HepG2 (cell line): ENCODE measurements around the gene ZNF117. TPM values are rescaled to one million over a fixed set of nuclear protein-coding genes. Genes with fewer than 3 reads are reported as not detected.

ENCODE experiments used
- ATAC-seq: fragments of 200-7000 bp; cut with Tn5 transposase; 3 replicates; pipeline ENCODE4 v1.9.1; 2020; ENCODE audit warnings: mild to moderate bottlenecking, moderate library complexity
- BruUV-seq: library from RNA; stranded (reverse); fragments of 400-500 nt; replicated peaks from 2 replicates; lab custom pipeline; 2021; lab: Mats Ljungman, UMichigan
- CTCF ChIA-PET: fragments of 300-600 bp; formaldehyde crosslinking; extraction: SDS; loops from one replicate; lab custom pipeline; 2021; ENCODE audit warnings: low total read pairs, inconsistent platforms, low intra/inter-chr PET ratio; lab: Yijun Ruan, JAX
- POLR2A ChIA-PET: fragments of 350-600 bp; sonication (Branson Sonifier 250); formaldehyde crosslinking; loops from one replicate; lab custom pipeline; 2020; ENCODE audit warnings: antibody characterized with exemption, inconsistent platforms; lab: Yijun Ruan, JAX
- DNase-seq: peaks from one replicate; pipeline ENCODE4 v3.0.0-alpha.2; 2015; ENCODE audit warnings: low spot score
- FAIRE-seq: peaks from 3 replicates; lab custom pipeline; 2011; peaks lifted over from hg19 to GRCh38; lab: Jason Lieb, UNC
- H2AFZ ChIP-seq: one replicate; pipeline ENCODE4 v1.6.1; 2011; ENCODE audit warnings: low read length, inconsistent platforms
- H3K27ac ChIP-seq: fragments of 300-600 bp; 3 replicates; pipeline ENCODE4 v1.8.0; 2011; ENCODE audit warnings: mixed run types, mild to moderate bottlenecking, mixed read lengths, low read length, inconsistent platforms; ENCODE audit not compliant: insufficient read depth; ENCODE audit errors: extremely low read length
- H3K27me3 ChIP-seq, 2 experiments: fragments of 200-600 bp in 1 of 2; 2 replicates in 1 of 2; 3 replicates in 1 of 2; pipeline versions ENCODE4 v1.6.0 to v1.8.0; 2011; ENCODE audit warnings: low read length in 2 of 2, mild to moderate bottlenecking in 2 of 2, moderate library complexity in 2 of 2, inconsistent platforms in 1 of 2; ENCODE audit not compliant: insufficient read depth in 2 of 2, control insufficient read depth in 1 of 2
- H3K36me3 ChIP-seq, 2 experiments: fragments of 200-600 bp in 1 of 2; replicated peaks in 1 of 2; 2 replicates in 1 of 2; 3 replicates in 1 of 2; pipeline versions ENCODE4 v1.5.1 to v1.8.0; 2011; ENCODE audit warnings: low read length in 2 of 2, inconsistent platforms in 1 of 2; ENCODE audit not compliant: insufficient read depth in 2 of 2, control insufficient read depth in 1 of 2
- H3K4me1 ChIP-seq: 2 replicates; pipeline ENCODE4 v1.5.1; 2012; ENCODE audit warnings: low read length, inconsistent platforms; ENCODE audit not compliant: insufficient read depth
- H3K4me2 ChIP-seq: 2 replicates; pipeline ENCODE4 v1.6.0; 2011; ENCODE audit warnings: low read depth, low read length, inconsistent platforms
- H3K4me3 ChIP-seq, 3 experiments: fragments of 200-600 bp in 1 of 3; sonication (generic), shearing (Covaris generic) in 1 of 3; replicated peaks in 1 of 3; 2 replicates each; pipeline ENCODE4 v1.5.1; 2011 to 2016; ENCODE audit warnings: low read length in 3 of 3, inconsistent platforms in 2 of 3, low read depth in 2 of 3, mild to moderate bottlenecking in 2 of 3, control low read depth in 1 of 3, mixed read lengths in 1 of 3; ENCODE audit not compliant: insufficient read depth in 1 of 3
- H3K79me2 ChIP-seq: one replicate; pipeline ENCODE4 v1.6.1; 2011; ENCODE audit warnings: low read length, inconsistent platforms; ENCODE audit not compliant: insufficient read depth
- H3K9ac ChIP-seq: 2 replicates; pipeline ENCODE4 v1.6.0; 2011; ENCODE audit warnings: mild to moderate bottlenecking, low read depth, low read length, inconsistent platforms; ENCODE audit not compliant: insufficient read depth
- H3K9me3 ChIP-seq: 2 replicates; pipeline ENCODE4 v1.5.1; 2012; ENCODE audit warnings: mild to moderate bottlenecking, low read length
- H4K20me1 ChIP-seq: 2 replicates; pipeline ENCODE4 v1.6.0; 2011; ENCODE audit warnings: inconsistent platforms, mild to moderate bottlenecking, low read length, moderate library complexity; ENCODE audit not compliant: insufficient read depth
- ATF5 ChIP-seq: sonication (generic); formaldehyde crosslinking; IDR thresholded peaks from 2 replicates; pipeline ENCODE4 v1.4.0; 2020; ENCODE audit warnings: mild to moderate bottlenecking, low read depth, missing genetic modification reagents
- DR1 ChIP-seq: sonication (generic); formaldehyde crosslinking; IDR thresholded peaks from 2 replicates; pipeline ENCODE4 v1.8.0; 2021; ENCODE audit warnings: mild to moderate bottlenecking, missing genetic modification reagents, inconsistent platforms
- ERF ChIP-seq: IDR thresholded peaks from 2 replicates; pipeline ENCODE4 v1.6.1; 2018; ENCODE audit warnings: missing biosample characterization, missing genetic modification reagents
- GABPA ChIP-seq, 2 experiments: IDR thresholded peaks; 2 replicates each; pipeline ENCODE4 v1.6.1; 2011 to 2016; ENCODE audit warnings: low read depth in 2 of 2, low read length in 1 of 2, missing biosample characterization in 1 of 2, missing genetic modification characterization in 1 of 2
- MAFF ChIP-seq: IDR thresholded peaks from 2 replicates; pipeline ENCODE4 v1.6.1; 2011; ENCODE audit warnings: low read depth, low read length, improper control_type of control experiment
- MAFK ChIP-seq, 2 experiments: IDR thresholded peaks in 1 of 2; conservative IDR thresholded peaks in 1 of 2; 2 replicates each; pipeline ENCODE4 v1.6.1; 2011; ENCODE audit warnings: improper control_type of control experiment in 2 of 2, low read length in 2 of 2
- NR2C2 ChIP-seq: sonication (generic); formaldehyde crosslinking; IDR thresholded peaks from 2 replicates; pipeline ENCODE4 v1.4.0; 2020; ENCODE audit warnings: missing genetic modification reagents, mild to moderate bottlenecking, moderate library complexity, borderline replicate concordance
- PRPF4 ChIP-seq: fragments of 200-400 bp; formaldehyde crosslinking; IDR thresholded peaks from 2 replicates; pipeline ENCODE4 v1.6.1; 2016; ENCODE audit warnings: low read length, low read depth; ENCODE audit not compliant: poor library complexity, severe bottlenecking
- SOX5 ChIP-seq: IDR thresholded peaks from 2 replicates; pipeline ENCODE4 v1.6.1; 2016; ENCODE audit warnings: borderline replicate concordance
- TRIM24 ChIP-seq: sonication (generic); formaldehyde crosslinking; IDR thresholded peaks from 2 replicates; pipeline ENCODE4 v1.8.0; 2022; ENCODE audit warnings: mild to moderate bottlenecking, missing genetic modification reagents
- ZBTB46 ChIP-seq: sonication (generic); formaldehyde crosslinking; IDR thresholded peaks from 2 replicates; pipeline ENCODE4 v1.4.0; 2020; ENCODE audit warnings: mild to moderate bottlenecking, missing genetic modification reagents, borderline replicate concordance
- ZBTB8A ChIP-seq: sonication (generic); formaldehyde crosslinking; IDR thresholded peaks from 2 replicates; pipeline ENCODE4 v1.4.0; 2020; ENCODE audit warnings: mild to moderate bottlenecking, low read depth, missing genetic modification reagents, borderline replicate concordance
- ZNF274 ChIP-seq: sonication (generic); formaldehyde crosslinking; IDR thresholded peaks from 2 replicates; pipeline ENCODE4 v1.5.1; 2020; ENCODE audit warnings: mild to moderate bottlenecking, missing genetic modification reagents
- WGBS: methylation state at CpG from one replicate; pipeline ENCODE4 v1.1.6; 2017; ENCODE audit warnings: low lambda C conversion rate; 5-methylcytosine and 5-hydroxymethylcytosine counted together
- in situ Hi-C: cut with HindIII; loops from 2 replicates; pipeline ENCODE4 v1.10.0; 2017; ENCODE audit warnings: low pct_unique_long_range_greater_than_20kb; ENCODE audit not compliant: extremely low pct_ligation_motif_present
- intact Hi-C: fragments of 100-400 bp; cut with micrococcal nuclease; formaldehyde crosslinking; loops from one replicate; pipeline ENCODE4 v1.10.0; 2022; ENCODE audit not compliant: unreplicated experiment
- polyA plus RNA-seq, 8 experiments: library from polyadenylated mRNA; depleted of rRNA in 3 of 8; stranded (reverse) in 7 of 8; unstranded in 1 of 8; fragments of >200 nt; fragmentation: Illumina TruSeq in 4 of 8; extraction: Trizol in 4 of 8; gene quantifications; 2 replicates each; pipeline versions ENCODE4 v1.2.1 to v1.2.3, GENCODE V29; 2011 to 2016; ENCODE audit warnings: low read depth in 4 of 8, missing spikeins in 1 of 8, mixed read lengths in 1 of 8; ENCODE audit not compliant: insufficient read depth in 1 of 8
- total RNA-seq, 5 experiments: library from RNA; depleted of rRNA; stranded (reverse); fragments of >200 nt; fragmentation: Illumina TruSeq; extraction: Trizol; gene quantifications; 2 replicates each; pipeline ENCODE4 v1.2.3, GENCODE V29; 2016; ENCODE audit warnings: low read depth in 1 of 5
- TF ChIP-seq, protein P1 (sequence below): conservative IDR thresholded peaks from 2 replicates; pipeline ENCODE4 v1.6.1; 2018; ENCODE audit warnings: missing genetic modification reagents

The ZNF117 gene
- total and polyA plus RNA-seq, 2 of the 13 experiments (the other 11 are each of a cell fraction or from before 2014, with no cell fraction given): 6.6 to 20.0 TPM

DNA sequence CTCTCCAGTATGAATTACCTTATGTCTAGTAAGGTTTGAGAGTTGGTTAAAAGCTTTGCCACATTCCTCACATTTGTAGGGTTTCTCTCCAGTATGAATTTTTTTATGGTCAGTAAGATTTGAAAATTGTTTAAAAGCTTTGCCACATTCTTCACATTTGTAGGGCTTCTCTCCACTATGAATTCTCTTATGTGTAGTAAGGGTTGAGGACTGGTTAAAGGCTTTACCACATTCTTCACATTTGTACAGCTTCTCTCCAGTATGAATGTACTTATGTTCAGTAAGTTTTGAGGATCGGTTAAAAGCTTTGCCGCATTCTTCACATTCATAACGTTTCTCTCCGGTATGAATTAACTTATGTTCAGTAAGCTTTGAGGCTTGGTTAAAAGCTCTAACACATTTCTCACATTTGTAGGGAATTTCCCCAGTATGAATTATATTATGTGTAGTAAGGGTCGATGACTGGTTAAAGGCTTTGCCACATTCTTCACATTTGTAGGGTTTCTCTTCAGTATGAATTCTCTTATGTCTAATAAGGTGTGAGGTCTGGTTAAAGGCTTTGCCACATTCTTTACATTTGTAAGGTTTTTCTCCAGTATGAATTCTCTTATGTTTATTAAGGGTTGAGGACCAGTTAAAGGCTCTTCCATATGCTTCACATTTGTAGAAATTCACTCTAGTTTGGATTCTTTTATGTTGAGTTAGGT is 12.2 kb downstream of the ZNF117 start:
- WGBS: 97% methylated on average over 5 of the region's 5 CpGs
- CTCF ChIA-PET: no interaction called here

DNA sequence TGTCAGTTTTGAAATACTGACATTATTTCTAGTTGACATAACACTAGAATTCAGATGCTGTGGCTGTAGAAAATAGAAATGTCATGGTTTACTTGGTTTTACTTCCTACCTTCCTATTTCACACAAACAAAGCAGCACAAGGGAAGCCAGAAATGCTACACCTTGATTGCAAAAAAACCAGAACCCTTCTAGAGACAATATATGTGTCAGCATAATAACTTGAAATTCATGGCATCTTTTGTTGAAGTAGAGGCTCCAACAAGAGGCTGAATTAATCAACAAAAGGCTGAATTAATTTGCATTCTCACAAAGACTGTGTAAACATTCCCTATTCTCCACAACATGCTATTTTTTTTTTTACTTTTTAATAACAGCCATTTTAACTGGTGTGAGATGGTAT is 25.2 kb downstream of the ZNF117 start:
- no peaks in the 10 kb centered on the region for H3K36me3 ChIP-seq
- ChIA-PET POLR2A (no interaction called here), CTCF (no interaction called here)
- H3K4me3 ChIP-seq: no peak overlapping the region
- in situ Hi-C loops: no loop called here
- H3K4me1 ChIP-seq: 0 out of 2 replicates have a peak, but pooled peaks cover 6% of the 10 kb centered on the region
- 0 out of 5 replicates have a peak, but pooled peaks cover 0 to 1% of the 10 kb centered on the region in 2 experiments for H3K27me3 ChIP-seq
- no peak for FAIRE-seq
- no peak for DNase-seq
- H4K20me1 ChIP-seq: no peaks in the 10 kb centered on the region
- H3K4me2 ChIP-seq: no peak overlapping the region
- no TSS peak for BruUV-seq
- TF ChIP-seq NR2C2 (CRISPR knock-in tag) (no peak), ZBTB46 (CRISPR knock-in tag) (no peak), ZBTB8A (no peak), ATF5 (no peak), MAFF (peak; percentile 45; the same call in 1 of the 2 replicates), DR1 (CRISPR knock-in tag) (no peak), TRIM24 (CRISPR knock-in tag) (no peak), PRPF4 (no peak), ERF (CRISPR knock-in tag) (no peak), GABPA (IDR thresholded peaks at IDR 0.05; ENCODE audit: low read depth, low read length) (no peak), GABPA (CRISPR knock-in tag; IDR thresholded peaks at IDR 0.05; ENCODE audit: low read depth) (no peak), MAFK (conservative IDR thresholded peaks at IDR 0.05 in 1 of 2, IDR thresholded peaks at IDR 0.05 in 1 of 2; ENCODE audit: low read length in 2 of 2) (peak in 1 of 2 experiments; percentile 62; a peak in 2 of 4 replicates)
- TF ChIP-seq, protein P1, sequence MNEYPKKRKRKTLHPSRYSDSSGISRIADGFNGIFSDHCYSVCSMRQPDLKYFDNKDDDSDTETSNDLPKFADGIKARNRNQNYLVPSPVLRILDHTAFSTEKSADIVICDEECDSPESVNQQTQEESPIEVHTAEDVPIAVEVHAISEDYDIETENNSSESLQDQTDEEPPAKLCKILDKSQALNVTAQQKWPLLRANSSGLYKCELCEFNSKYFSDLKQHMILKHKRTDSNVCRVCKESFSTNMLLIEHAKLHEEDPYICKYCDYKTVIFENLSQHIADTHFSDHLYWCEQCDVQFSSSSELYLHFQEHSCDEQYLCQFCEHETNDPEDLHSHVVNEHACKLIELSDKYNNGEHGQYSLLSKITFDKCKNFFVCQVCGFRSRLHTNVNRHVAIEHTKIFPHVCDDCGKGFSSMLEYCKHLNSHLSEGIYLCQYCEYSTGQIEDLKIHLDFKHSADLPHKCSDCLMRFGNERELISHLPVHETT: no peak
- intact Hi-C loops: no loop called here
- no peak overlapping the region for H3K9ac ChIP-seq
- H3K27ac ChIP-seq: no peak overlapping the region
- no peak overlapping the region for H2AFZ ChIP-seq
- no peak for ATAC-seq
- H3K79me2 ChIP-seq: no peaks in the 10 kb centered on the region
- H3K9me3 ChIP-seq: no peaks in the 10 kb centered on the region

More for the DNA sequence above, 12.2 kb downstream of the ZNF117 start:
- no peak for FAIRE-seq
- Histone ChIP-seq H3K4me2 (no peak overlapping the region), H3K9me3 (peaks cover 80% of the 10 kb centered on the region), H2AFZ (no peak overlapping the region), H3K79me2 (no peaks in the 10 kb centered on the region), H3K36me3 (peaks cover 5 to 28% of the 10 kb centered on the region in 2 experiments; a peak in 3 of 5 replicates), H3K4me1 (no peaks in the 10 kb centered on the region), H3K27me3 (no peaks in the 10 kb centered on the region), H3K9ac (no peak overlapping the region), H3K4me3 (no peak overlapping the region), H3K27ac (no peak overlapping the region), H4K20me1 (no peaks in the 10 kb centered on the region)
- TF ChIP-seq ZNF274 (CRISPR knock-in tag): peak; percentile 93; the same call in 1 of the 2 replicates
- TF ChIP-seq SOX5 (CRISPR knock-in tag): no peak
- intact Hi-C loops: no loop called here
- in situ Hi-C loops: no loop called here
- no TSS peak for BruUV-seq
- ATAC-seq: no peak
- POLR2A ChIA-PET: no interaction called here
- no peak for DNase-seq
